ENCODE measurements around the gene TGFBR3L. TPM values are rescaled to one million over a fixed set of nuclear protein-coding genes. Genes with fewer than 3 reads are reported as not detected.

TGFBR3L gene
- total RNA-seq, 4 donors from 2014 or later, result not detected

DNA sequence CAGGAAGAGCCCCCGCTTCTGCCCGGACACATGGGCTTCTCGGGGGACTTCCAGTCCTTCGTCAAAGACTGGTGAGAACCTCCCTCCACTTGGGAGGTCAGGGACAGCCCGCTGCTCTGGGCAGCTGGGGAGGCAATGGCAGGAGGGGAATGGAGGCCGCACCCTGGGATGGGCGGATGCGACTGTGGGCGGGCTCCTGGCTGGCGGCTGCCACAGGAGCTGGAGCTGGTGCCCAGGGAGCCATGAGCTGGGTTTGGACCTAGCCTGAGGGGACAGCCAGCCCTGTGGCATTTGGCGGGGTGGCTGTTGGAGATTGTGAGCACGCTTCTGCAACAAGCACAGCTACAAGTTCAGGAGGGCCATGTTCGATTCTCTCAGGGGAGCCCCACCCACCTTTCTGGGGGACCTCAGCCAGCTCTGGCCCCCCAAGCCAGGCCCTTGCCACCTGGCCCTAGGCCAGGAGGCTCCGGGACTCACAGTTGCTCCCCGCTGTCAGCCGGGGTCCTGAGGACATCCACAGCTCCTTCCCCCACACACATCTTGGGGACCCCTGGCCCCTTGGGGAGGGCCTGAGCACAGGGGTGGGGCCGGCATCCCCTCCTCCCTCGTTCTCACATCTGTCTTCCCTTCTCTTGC, 3.0 kb upstream of the TGFBR3L start:
- Histone ChIP-seq H3K27me3 (no peaks in the 10 kb centered on the region), H3K36me3 (peaks cover 35 to 38% of the 10 kb centered on the region in 2 donors), H3K4me1 (peaks cover 0 to 11% of the 10 kb centered on the region in 2 donors), H3K9me3 (no peaks in the 10 kb centered on the region), H3K27ac (no peak overlapping the region), H3K4me3 (replicated peaks in 1 of 3) (no peak overlapping the region)
- no peak for DNase-seq
- no peak for TF ChIP-seq POLR2A (IDR thresholded peaks at IDR 0.05)
- TF ChIP-seq, protein P1, sequence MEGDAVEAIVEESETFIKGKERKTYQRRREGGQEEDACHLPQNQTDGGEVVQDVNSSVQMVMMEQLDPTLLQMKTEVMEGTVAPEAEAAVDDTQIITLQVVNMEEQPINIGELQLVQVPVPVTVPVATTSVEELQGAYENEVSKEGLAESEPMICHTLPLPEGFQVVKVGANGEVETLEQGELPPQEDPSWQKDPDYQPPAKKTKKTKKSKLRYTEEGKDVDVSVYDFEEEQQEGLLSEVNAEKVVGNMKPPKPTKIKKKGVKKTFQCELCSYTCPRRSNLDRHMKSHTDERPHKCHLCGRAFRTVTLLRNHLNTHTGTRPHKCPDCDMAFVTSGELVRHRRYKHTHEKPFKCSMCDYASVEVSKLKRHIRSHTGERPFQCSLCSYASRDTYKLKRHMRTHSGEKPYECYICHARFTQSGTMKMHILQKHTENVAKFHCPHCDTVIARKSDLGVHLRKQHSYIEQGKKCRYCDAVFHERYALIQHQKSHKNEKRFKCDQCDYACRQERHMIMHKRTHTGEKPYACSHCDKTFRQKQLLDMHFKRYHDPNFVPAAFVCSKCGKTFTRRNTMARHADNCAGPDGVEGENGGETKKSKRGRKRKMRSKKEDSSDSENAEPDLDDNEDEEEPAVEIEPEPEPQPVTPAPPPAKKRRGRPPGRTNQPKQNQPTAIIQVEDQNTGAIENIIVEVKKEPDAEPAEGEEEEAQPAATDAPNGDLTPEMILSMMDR (IDR thresholded peaks at IDR 0.05), result no peak
- 87 to 91% methylated on average over 11 to 17 of the region's 18 CpGs for WGBS, 2 donors
- intact Hi-C loops (cut with DNase I), result no loop called here

DNA sequence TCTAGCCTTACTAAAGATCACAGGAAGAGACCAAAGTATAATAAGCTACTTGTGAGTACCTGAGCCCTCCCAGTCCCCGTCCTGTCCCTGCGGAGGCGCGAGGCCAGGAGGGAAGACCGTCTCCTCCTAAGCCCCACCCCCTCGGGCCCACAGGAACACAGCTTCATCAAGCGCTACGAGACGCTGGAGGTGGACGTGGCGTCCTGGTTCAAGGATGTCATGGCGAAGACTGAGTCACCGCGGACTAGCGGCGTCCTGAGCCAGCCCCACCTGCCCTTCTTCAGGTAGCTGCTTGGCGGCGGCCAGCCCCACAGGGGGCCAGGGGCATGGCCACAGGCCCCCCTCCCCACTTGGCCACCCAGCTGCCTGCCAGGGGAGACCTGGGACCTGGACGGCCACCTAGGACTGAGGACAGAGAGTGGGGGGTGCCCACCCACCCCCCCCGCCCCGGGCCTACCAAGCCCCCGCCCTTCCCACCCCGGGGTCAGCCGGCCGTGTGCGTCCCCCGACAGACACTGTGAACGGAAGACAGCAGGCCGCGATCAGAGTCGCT, 2.4 kb upstream of the TGFBR3L start:
- DNase-seq, result no peak
- H3K4me3 ChIP-seq (replicated peaks in 1 of 3), result no peak overlapping the region

DNA sequence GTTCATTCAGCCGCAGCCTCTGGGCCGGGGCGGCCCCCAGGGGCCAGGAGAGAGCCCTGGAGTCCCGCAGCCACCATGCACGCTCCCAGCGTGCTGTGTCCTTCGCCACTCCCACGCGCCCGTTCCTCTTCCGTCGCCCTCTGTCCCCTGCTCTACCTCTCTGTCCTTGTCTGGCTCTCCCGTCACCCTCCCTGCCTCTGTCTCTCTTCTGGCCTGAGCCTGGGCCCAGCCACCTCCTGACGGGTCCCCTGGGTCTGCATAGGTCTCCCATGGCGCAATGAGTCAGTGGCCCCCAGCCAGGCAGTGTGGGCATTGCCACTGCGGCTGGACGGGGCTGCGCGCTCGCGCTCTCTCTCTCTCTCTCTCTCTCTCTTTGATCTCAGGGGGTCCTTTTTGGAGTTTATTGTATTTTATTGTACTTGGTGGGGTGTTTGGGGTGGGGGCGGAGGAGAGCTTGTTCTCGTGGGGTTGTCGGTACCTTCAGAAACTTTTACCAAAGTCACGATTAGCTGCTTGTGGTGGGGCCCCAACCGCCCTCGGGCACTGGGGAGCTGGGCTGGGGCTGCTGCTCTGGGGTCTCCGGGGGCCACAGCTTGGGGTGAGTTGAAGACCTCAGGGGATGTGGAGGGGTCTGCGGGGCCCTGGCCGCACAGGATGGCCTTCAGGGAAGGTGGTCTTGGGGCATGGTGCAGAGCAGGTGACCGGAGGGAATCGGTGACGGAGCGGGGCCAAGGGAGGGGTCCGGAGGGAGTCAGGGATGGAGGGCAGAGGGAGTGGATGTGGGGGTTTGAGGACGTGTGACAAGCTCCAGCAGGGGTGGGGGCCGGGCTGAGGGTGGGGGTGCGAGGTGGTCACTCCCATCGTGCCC, 1.7 kb upstream of the TGFBR3L start:
- Histone ChIP-seq H3K4me3 (replicated peaks in 1 of 3) (no peak overlapping the region), H3K27me3 (no peaks in the 10 kb centered on the region), H3K36me3 (peaks cover 35 to 38% of the 10 kb centered on the region in 2 donors), H3K27ac (no peak overlapping the region), H3K9me3 (no peaks in the 10 kb centered on the region), H3K4me1 (peaks cover 0 to 24% of the 10 kb centered on the region in 2 donors)
- intact Hi-C loops (cut with DNase I), result no loop called here
- TF ChIP-seq, protein P1 (IDR thresholded peaks at IDR 0.05), result no peak
- TF ChIP-seq POLR2A (IDR thresholded peaks at IDR 0.05), result no peak
- no peak for DNase-seq
- 95 to 97% methylated on average over 39 of the region's 39 CpGs for WGBS, 2 donors

More for the DNA sequence above, 2.4 kb upstream of the TGFBR3L start:
- peaks cover 0 to 17% of the 10 kb centered on the region in 2 donors for H3K4me1 ChIP-seq
- intact Hi-C loops (cut with DNase I), result no loop called here
- no peaks in the 10 kb centered on the region for H3K9me3 ChIP-seq
- WGBS, 2 donors, result 89 to 95% methylated on average over 16 to 21 of the region's 31 CpGs
- no peak for TF ChIP-seq POLR2A (IDR thresholded peaks at IDR 0.05)
- TF ChIP-seq, protein P1 (IDR thresholded peaks at IDR 0.05), result no peak
- H3K36me3 ChIP-seq, result peaks cover 35 to 38% of the 10 kb centered on the region in 2 donors
- H3K27me3 ChIP-seq, result no peaks in the 10 kb centered on the region
- H3K27ac ChIP-seq, result no peak overlapping the region

DNA sequence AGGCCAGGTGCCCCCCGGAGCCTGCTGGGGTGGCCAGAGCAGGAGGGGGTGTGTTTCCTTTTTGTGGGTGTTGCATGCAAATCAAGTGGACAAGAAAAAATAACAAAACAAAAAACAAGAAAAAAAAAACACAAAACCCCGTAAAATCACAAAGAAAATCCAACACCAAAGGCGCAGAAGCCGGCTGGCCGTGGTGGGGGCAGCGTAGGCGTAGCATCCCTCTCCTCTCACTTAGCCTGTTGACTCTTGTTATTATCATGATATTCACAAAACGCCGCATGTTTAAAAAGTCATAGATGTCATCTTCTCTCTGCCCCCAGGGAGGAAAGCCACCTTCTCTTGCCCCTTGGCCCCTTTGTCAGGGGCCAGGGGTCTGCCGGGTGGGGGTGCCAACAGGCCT, 978 bp upstream of the TGFBR3L start:
- intact Hi-C loops (cut with DNase I), result no loop called here
- no peak for DNase-seq
- H3K27me3 ChIP-seq, result peaks cover 1% of the 10 kb centered on the region
- H3K4me3 ChIP-seq (replicated peaks in 1 of 3), result no peak overlapping the region
- peaks cover 35 to 38% of the 10 kb centered on the region in 2 donors for H3K36me3 ChIP-seq
- no peaks in the 10 kb centered on the region for H3K9me3 ChIP-seq
- no peak overlapping the region for H3K27ac ChIP-seq
- peaks cover 0 to 26% of the 10 kb centered on the region in 2 donors for H3K4me1 ChIP-seq
- WGBS, 2 donors, result 90 to 92% methylated on average over 10 of the region's 10 CpGs
- TF ChIP-seq, protein P1 (IDR thresholded peaks at IDR 0.05), result no peak
- no peak for TF ChIP-seq POLR2A (IDR thresholded peaks at IDR 0.05)
